Effector memory CD4-positive, alpha-beta T cell (primary cell): ENCODE results near the gene RAB33A.

Experiments used
- DNase-seq, 3 donors: peaks; one replicate each; pipeline ENCODE4 v3.0.0-alpha.2; 2020
- H3K27ac ChIP-seq: 2 replicates; pipeline ENCODE4 v1.7.0; 2013; ENCODE audit warnings: mild to moderate bottlenecking, low read length, moderate library complexity; ENCODE audit not compliant: insufficient read depth, poor library complexity, severe bottlenecking
- H3K27me3 ChIP-seq: replicated peaks from 2 replicates; pipeline ENCODE4 v1.7.0; 2013; ENCODE audit warnings: mild to moderate bottlenecking, low read length; ENCODE audit not compliant: insufficient read depth, control insufficient read depth, poor library complexity, severe bottlenecking
- H3K36me3 ChIP-seq: 2 replicates; pipeline ENCODE4 v1.7.0; 2013; ENCODE audit warnings: mild to moderate bottlenecking, low read length, moderate library complexity; ENCODE audit not compliant: control insufficient read depth, insufficient read depth
- H3K4me1 ChIP-seq: 2 replicates; pipeline ENCODE4 v1.7.0; 2013; ENCODE audit warnings: low read length, mild to moderate bottlenecking; ENCODE audit not compliant: control insufficient read depth, insufficient read depth, poor library complexity, severe bottlenecking
- H3K4me3 ChIP-seq: 2 replicates; pipeline ENCODE4 v1.7.0; 2013; ENCODE audit warnings: low read length, low read depth, mild to moderate bottlenecking; ENCODE audit not compliant: insufficient read depth, poor library complexity, severe bottlenecking
- H3K9me3 ChIP-seq: 2 replicates; pipeline ENCODE4 v1.7.0; 2013; ENCODE audit warnings: mild to moderate bottlenecking, low read length, moderate library complexity; ENCODE audit not compliant: control insufficient read depth

RAB33A gene

GRCh38 chrX:130170752-130171445 is 863 bp upstream of the RAB33A start:
- Histone ChIP-seq H3K27ac (peak overlapping the region; percentile 43), H3K4me1 (peaks cover 9% of the 10 kb centered on the region), H3K4me3 (peak overlapping the region; percentile 56), H3K27me3 (no peaks in the 10 kb centered on the region), H3K9me3 (no peaks in the 10 kb centered on the region), H3K36me3 (no peaks in the 10 kb centered on the region)
- DNase-seq: peak; percentile 41 to 53 (median 52)

- peak overlapping the region; percentile 43 for H3K27ac ChIP-seq
- peaks cover 9% of the 10 kb centered on the region for H3K4me1 ChIP-seq
These were observed 524 bp downstream of the RAB33A start for GRCh38 chrX:130172127-130172845.

DNA sequence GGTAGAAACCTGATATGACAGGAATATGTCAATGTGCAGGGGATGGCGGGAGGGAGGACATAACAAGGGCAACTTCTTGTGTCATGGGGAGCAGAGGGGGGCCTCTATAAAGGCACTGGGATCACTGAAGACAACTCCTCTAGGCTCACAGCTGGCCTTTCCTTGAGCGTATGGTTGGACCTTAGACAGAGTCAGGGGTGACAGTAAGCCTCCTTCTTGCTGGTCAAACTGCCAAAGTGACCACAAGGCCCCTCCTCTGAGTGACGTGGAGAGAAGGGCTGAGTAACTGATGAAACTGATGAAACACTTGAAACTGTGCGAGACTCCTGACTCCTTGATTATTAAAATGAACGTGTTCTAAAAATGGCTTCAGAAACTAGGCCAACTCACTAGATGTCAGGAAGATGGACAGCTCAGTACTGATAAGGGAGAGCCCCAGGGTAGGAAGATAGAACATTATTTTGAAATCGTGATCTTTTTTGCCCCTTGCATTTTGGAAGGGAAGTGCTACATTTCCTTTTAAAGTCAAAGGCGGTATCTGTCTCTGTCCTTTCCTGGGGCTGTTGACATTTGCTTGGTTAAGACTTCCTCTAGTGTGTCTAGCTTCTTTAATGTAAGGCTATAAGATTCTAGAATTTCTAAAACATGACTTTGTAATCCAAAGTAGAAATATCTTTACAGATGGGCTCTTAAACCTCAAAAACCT is 1.6 kb downstream of the RAB33A start:
- no peak for DNase-seq
- Histone ChIP-seq H3K27ac (peak overlapping the region; percentile 43), H3K36me3 (no peaks in the 10 kb centered on the region), H3K4me1 (peaks cover 9% of the 10 kb centered on the region), H3K9me3 (no peaks in the 10 kb centered on the region), H3K4me3 (peak overlapping the region; percentile 56), H3K27me3 (no peaks in the 10 kb centered on the region)

More at GRCh38 chrX:130172127-130172845, 524 bp downstream of the RAB33A start:
- Histone ChIP-seq H3K36me3 (no peaks in the 10 kb centered on the region), H3K27me3 (no peaks in the 10 kb centered on the region), H3K4me3 (peak overlapping the region; percentile 56), H3K9me3 (no peaks in the 10 kb centered on the region)
- no peak for DNase-seq

DNA sequence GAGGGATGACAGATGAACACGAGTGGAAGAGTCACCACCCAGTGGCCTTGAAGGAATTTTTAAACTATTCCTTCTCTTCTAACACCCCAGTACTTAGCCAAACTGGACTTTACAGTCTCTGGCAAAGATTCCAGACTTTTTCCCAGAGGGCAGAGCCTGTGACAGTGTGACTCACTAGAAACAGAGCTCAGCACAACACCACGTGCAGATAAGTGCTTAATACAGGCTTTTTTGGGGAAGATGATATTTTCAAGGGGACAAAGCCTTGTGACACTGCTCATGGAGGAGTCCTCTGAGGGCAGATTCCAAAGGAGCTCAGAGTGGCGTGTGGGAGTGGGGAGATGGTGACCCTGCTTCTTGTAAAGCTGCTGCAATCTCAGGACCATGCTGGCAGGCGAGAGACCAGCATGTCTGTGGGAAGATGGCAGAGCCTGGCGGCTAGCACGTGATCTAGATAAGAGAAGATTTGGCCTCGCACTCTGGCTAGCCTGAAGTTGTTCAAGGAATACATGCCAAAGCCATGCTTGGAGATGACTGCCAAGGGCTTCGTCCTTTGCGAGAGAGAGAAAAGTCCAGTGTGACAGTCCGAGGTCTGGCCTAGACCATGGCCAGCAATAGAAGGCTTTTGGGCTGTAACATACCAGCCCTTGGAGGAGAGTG is 2.4 kb downstream of the RAB33A start:
- no peaks in the 10 kb centered on the region for H3K36me3 ChIP-seq
- no peaks in the 10 kb centered on the region for H3K9me3 ChIP-seq
- peaks cover 9% of the 10 kb centered on the region for H3K4me1 ChIP-seq
- no peak overlapping the region for H3K27ac ChIP-seq
- DNase-seq: no peak
- H3K4me3 ChIP-seq: peak overlapping the region; percentile 56
- no peaks in the 10 kb centered on the region for H3K27me3 ChIP-seq

DNA sequence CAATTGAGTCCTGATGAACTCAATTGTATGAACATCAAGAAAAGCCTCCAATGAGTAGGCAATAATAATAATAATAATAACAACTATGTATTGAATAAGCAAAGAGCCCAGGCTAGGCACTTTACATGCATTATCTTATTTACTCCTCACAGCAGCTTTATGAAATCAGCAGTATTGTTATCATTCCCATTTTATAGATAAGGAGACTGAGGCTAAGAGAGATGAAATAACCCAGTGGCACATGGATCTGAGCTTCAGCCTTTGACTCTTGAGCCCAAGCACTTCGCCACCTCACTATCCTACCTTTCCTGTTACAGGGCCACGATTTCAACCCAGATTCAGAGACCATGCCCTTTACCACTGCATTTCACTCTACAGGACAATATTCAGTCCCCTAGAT is 3.2 kb downstream of the RAB33A start:
- no peak overlapping the region for H3K27ac ChIP-seq
- peaks cover 9% of the 10 kb centered on the region for H3K4me1 ChIP-seq
- no peaks in the 10 kb centered on the region for H3K9me3 ChIP-seq
- no peak overlapping the region for H3K4me3 ChIP-seq
- no peaks in the 10 kb centered on the region for H3K27me3 ChIP-seq
- H3K36me3 ChIP-seq: no peaks in the 10 kb centered on the region
- no peak for DNase-seq

DNA sequence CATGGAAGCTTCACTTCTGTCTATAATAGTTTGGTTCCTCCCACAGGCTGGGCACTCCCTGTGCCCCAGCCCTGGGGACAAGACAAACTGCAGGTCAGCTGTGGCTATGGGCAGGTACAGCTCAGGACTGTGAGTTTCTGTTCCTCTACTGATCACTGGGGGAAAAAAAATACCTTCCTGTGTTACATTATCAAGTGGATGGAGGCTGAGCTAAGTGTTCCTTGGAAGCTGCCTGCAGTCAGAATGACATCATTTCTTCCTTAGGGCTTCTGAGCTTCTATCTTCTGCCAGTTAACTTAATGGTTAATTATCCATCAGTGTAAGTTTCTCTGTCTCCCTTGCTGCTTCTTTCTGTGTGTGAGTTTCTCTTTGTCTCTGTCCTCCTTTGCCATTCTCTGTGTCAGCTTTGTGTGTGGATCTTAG is 4.6 kb downstream of the RAB33A start:
- Histone ChIP-seq H3K4me1 (peaks cover 9% of the 10 kb centered on the region), H3K27me3 (no peaks in the 10 kb centered on the region), H3K4me3 (no peak overlapping the region), H3K36me3 (no peaks in the 10 kb centered on the region), H3K9me3 (no peaks in the 10 kb centered on the region), H3K27ac (no peak overlapping the region)
- no peak for DNase-seq

DNA sequence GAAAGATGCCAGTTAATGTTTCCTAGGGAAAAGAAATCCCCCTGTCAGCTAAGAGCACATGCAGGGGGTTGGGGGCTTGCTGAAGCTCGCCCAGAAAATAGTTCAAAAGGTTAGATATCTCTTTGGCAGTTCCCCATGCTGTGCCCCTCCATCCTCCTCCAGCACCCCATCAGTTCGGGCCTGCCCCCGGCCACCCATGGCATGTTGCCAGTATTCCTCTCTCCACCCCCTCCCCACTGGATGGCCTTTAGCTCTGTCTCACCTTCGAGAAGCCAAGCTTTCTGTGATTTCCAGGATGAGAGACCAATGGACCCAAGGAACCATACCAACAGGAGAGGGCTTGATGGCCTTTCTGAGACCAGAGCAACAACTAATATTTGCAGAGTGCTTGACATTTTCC is 5.2 kb downstream of the RAB33A start:
- Histone ChIP-seq H3K27me3 (no peaks in the 10 kb centered on the region), H3K27ac (no peak overlapping the region), H3K4me1 (peaks cover 9% of the 10 kb centered on the region), H3K36me3 (no peaks in the 10 kb centered on the region), H3K9me3 (no peaks in the 10 kb centered on the region), H3K4me3 (no peak overlapping the region)
- DNase-seq: no peak

- Histone ChIP-seq H3K4me3 (no peak overlapping the region), H3K9me3 (no peaks in the 10 kb centered on the region), H3K27me3 (no peaks in the 10 kb centered on the region), H3K27ac (no peak overlapping the region), H3K36me3 (no peaks in the 10 kb centered on the region), H3K4me1 (peaks cover 6% of the 10 kb centered on the region)
- no peak for DNase-seq
These were observed 7.4 kb downstream of the RAB33A start for GRCh38 chrX:130179170-130179569.

DNA sequence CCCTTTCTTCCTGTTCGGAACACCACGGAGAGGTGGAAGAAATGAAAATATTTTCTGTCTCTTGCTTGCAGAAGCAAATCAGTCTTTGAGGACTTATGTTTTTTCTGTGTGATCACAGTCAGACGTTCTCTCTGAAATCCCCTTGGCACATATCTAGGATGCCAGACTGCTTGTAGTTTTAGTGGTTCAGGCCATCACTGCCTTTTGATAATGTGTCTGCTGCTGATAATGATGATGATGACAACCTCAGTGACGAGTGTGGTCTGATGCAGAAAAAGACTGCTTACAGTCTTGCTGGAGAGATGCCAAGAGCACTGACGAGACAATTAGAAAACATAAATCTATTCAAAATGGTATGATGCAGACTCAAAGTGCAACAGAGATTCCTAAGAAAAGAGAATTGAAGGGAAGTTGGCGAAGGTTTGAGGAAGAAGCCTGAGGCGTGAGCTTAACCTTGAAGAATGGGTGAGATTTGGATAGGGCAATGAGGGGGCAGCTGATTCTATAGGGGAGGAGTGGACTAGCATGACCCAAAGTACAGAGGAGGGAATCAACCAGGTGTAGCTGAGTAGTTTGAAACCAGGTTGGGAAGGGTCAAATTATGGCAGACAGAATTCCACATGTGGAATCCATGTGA is 7.9 kb downstream of the RAB33A start:
- Histone ChIP-seq H3K27ac (no peak overlapping the region), H3K27me3 (no peaks in the 10 kb centered on the region), H3K36me3 (no peaks in the 10 kb centered on the region), H3K9me3 (no peaks in the 10 kb centered on the region), H3K4me3 (no peak overlapping the region), H3K4me1 (peaks cover under 1% of the 10 kb centered on the region)
- DNase-seq: no peak
